ENCODE results near the gene GGA3.
A peak's percentile ranks its signal among the peaks of the same experiment; 100 is the strongest.
"Not testable (repeated sequence)": the region's sequence is repeated elsewhere in the genome, so short reads cannot be mapped to it uniquely, and the experiment has no call there.

The GGA3 gene

GRCh38 chr17:75272848-75273184 lies 11.4 kb upstream of the GGA3 start:
- DNase-seq, result peak in 6 of 58 donors; percentile 8 to 46 (median 31)

GRCh38 chr17:75271955-75272847 lies 10.8 kb upstream of the GGA3 start:
- peak in 38 of 58 donors; percentile 9 to 76 (median 38) for DNase-seq

- DNase-seq, result peak in 54 of 58 donors; percentile 31 to 82 (median 65)
Measured at GRCh38 chr17:75271233-75271954, 10.0 kb upstream of the GGA3 start.

- peak in 1 of 58 donors; percentile 68 for DNase-seq
Measured at GRCh38 chr17:75270966-75271232, 9.5 kb upstream of the GGA3 start, which contains the start of gene MIF4GD. Gene MIF4GD, minus strand, starts transcription at chr17:75271231. Its CDS starts 1,036 bp downstream, at chr17:75270195.

GRCh38 chr17:75270218-75270965 lies 9.0 kb upstream of the GGA3 start:
- peak in 49 of 58 donors; percentile 25 to 73 (median 55) for DNase-seq

GRCh38 chr17:75269844-75270217 lies 8.4 kb upstream of the GGA3 start:
- DNase-seq, result no peak

GRCh38 chr17:75267411-75268232 lies 6.2 kb upstream of the GGA3 start:
- DNase-seq, result peak in 2 of 58 donors; percentile 28 to 53

GRCh38 chr17:75267153-75267410 lies 5.7 kb upstream of the GGA3 start:
- peak in 19 of 58 donors; percentile 10 to 68 (median 46) for DNase-seq

- peak in 33 of 58 donors; percentile 15 to 68 (median 41) for DNase-seq
Measured at GRCh38 chr17:75266316-75267152, 5.1 kb upstream of the GGA3 start.

- no peak for DNase-seq
Measured at GRCh38 chr17:75265614-75266315, 4.4 kb upstream of the GGA3 start.

GRCh38 chr17:75263055-75263454 lies 1.6 kb upstream of the GGA3 start:
- DNase-seq, result no peak

GRCh38 chr17:75262112-75262606 lies 753 bp upstream of the GGA3 start:
- DNase-seq, result peak in 3 of 58 donors; percentile 51 to 57 (median 57)

- DNase-seq, result peak in 1 of 58 donors; percentile 59
Measured at GRCh38 chr17:75260641-75261335, 618 bp downstream of the GGA3 start.

GRCh38 chr17:75257228-75257627 lies 4.2 kb downstream of the GGA3 start:
- DNase-seq, result not testable (repeated sequence)

GRCh38 chr17:75255954-75256698 lies 5.3 kb downstream of the GGA3 start:
- DNase-seq, result not testable (repeated sequence)

- DNase-seq, result no peak
Measured at GRCh38 chr17:75252039-75252816, 9.2 kb downstream of the GGA3 start.

GRCh38 chr17:75250009-75250471 lies 11.4 kb downstream of the GGA3 start:
- peak in 9 of 58 donors; percentile 15 to 43 (median 21) for DNase-seq

Data from anterior cingulate cortex (tissue), 58 donors.